Measurements from ENCODE around the gene VANGL1.

DNA sequence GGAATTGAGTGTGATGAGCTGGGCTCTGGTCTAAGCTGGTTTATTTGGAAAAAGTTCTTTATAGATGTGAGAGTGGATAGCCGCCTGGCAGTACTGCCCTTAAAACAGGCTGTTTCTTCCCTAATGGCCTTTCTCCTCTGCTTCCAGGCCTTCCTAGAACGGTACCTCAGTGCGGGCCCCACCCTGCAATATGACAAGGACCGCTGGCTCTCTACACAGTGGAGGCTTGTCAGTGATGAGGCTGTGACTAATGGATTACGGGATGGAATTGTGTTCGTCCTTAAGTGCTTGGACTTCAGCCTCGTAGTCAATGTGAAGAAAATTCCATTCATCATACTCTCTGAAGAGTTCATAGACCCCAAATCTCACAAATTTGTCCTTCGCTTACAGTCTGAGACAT lies 49.2 kb downstream of the VANGL1 start:
- TF ChIP-seq POLR2A (IDR thresholded peaks at IDR 0.05), result no peak
- TF ChIP-seq, protein P1, sequence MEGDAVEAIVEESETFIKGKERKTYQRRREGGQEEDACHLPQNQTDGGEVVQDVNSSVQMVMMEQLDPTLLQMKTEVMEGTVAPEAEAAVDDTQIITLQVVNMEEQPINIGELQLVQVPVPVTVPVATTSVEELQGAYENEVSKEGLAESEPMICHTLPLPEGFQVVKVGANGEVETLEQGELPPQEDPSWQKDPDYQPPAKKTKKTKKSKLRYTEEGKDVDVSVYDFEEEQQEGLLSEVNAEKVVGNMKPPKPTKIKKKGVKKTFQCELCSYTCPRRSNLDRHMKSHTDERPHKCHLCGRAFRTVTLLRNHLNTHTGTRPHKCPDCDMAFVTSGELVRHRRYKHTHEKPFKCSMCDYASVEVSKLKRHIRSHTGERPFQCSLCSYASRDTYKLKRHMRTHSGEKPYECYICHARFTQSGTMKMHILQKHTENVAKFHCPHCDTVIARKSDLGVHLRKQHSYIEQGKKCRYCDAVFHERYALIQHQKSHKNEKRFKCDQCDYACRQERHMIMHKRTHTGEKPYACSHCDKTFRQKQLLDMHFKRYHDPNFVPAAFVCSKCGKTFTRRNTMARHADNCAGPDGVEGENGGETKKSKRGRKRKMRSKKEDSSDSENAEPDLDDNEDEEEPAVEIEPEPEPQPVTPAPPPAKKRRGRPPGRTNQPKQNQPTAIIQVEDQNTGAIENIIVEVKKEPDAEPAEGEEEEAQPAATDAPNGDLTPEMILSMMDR (IDR thresholded peaks at IDR 0.05 in 4 of 5, conservative IDR thresholded peaks at IDR 0.05 in 1 of 5), result no peak
